ENCODE data around the gene CDK11A.
"Not testable (repeated sequence)": the region's sequence is repeated elsewhere in the genome, so short reads cannot be mapped to it uniquely, and the experiment has no call there.

CDK11A gene

GRCh38 chr1:1748686-1749321 is 24.6 kb upstream of the CDK11A start:
- TF ChIP-seq NFRKB (IDR thresholded peaks at IDR 0.05) (no peak), PKNOX1 (IDR thresholded peaks at IDR 0.05) (no peak), ELF4 (IDR thresholded peaks at IDR 0.05) (no peak), FOXA1 (IDR thresholded peaks at IDR 0.05) (no peak), ZNF384 (IDR thresholded peaks at IDR 0.05) (no peak), FOXK2 (IDR thresholded peaks at IDR 0.05) (no peak), SP1 (IDR thresholded peaks at IDR 0.05) (no peak), L3MBTL2 (conservative IDR thresholded peaks at IDR 0.05) (no peak), TARDBP (IDR thresholded peaks at IDR 0.05) (no peak), FOXM1 (IDR thresholded peaks at IDR 0.05; ENCODE audit: borderline replicate concordance) (no peak), LEF1 (IDR thresholded peaks at IDR 0.05; ENCODE audit: borderline replicate concordance) (no peak), BHLHE40 (IDR thresholded peaks at IDR 0.05; ENCODE audit: borderline replicate concordance) (no peak), SUZ12 (IDR thresholded peaks at IDR 0.05) (no peak), CTBP1 (IDR thresholded peaks at IDR 0.05; ENCODE audit: borderline replicate concordance) (no peak), ARNT (IDR thresholded peaks at IDR 0.05) (no peak)
- DNase-seq (ENCODE audit: extremely low spot score): no peak
- ChIA-PET CTCF (no interaction called here), POLR2A (no interaction called here)

GRCh38 chr1:1746566-1746909 is 22.4 kb upstream of the CDK11A start:
- POLR2A ChIA-PET; CTCF ChIA-PET; DNase-seq (ENCODE audit: extremely low spot score): not testable (repeated sequence)

GRCh38 chr1:1745651-1746565 is 21.8 kb upstream of the CDK11A start:
- DNase-seq (ENCODE audit: extremely low spot score); POLR2A ChIA-PET: not testable (repeated sequence)

DNA sequence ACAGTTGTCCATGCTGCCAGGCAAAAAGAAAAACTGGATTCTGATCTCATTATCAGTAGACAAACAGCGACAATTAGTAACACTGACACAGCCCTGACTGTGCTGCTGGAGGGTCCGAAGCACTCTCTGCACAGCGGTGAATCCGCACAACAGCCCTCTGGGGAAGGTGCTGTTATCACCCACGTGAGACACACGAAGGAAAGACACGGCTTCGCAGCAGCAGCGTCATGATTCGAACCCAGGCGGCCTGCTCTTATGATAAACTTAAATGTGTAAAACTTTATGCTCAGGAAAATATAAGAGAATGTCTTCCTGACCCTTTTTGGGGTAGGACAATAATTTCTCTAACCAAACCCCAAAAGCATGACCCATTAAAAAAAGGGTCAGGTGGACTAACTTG is 18.4 kb upstream of the CDK11A start:
- POLR2A ChIA-PET; CTCF ChIA-PET; DNase-seq (ENCODE audit: extremely low spot score): not testable (repeated sequence)

More at GRCh38 chr1:1745651-1746565, 21.8 kb upstream of the CDK11A start:
- CTCF ChIA-PET: not testable (repeated sequence)

GRCh38 chr1:1741013-1741412 is 16.9 kb upstream of the CDK11A start:
- DNase-seq (ENCODE audit: extremely low spot score); CTCF ChIA-PET; POLR2A ChIA-PET: not testable (repeated sequence)

GRCh38 chr1:1738799-1739337 is 14.7 kb upstream of the CDK11A start:
- DNase-seq (ENCODE audit: extremely low spot score); CTCF ChIA-PET; POLR2A ChIA-PET: not testable (repeated sequence)

GRCh38 chr1:1737675-1738590 is 13.8 kb upstream of the CDK11A start:
- CTCF ChIA-PET; DNase-seq (ENCODE audit: extremely low spot score); POLR2A ChIA-PET: not testable (repeated sequence)

DNA sequence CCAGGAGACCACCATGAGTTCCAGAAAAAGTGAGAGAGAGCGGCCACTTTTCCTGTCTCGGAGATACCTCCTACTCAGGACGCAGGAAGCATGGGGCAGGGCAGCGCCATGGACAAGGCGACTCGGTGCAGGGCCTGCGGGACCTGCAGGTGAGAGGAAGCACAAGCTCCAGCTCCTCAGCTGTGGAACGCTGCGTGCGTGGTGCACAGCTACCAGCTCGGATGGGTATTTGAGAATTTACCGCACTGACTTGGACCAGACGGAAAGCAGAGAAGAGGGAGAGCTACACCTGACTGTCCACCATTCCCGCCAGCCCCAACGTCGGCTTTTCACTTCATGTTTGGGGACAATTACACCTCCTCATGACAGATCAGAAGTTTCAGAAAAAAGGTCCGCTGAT is 8.2 kb upstream of the CDK11A start:
- POLR2A ChIA-PET: no interaction called here
- CTCF ChIA-PET: no interaction called here
- DNase-seq (ENCODE audit: extremely low spot score): no peak
- TF ChIP-seq ELF4 (IDR thresholded peaks at IDR 0.05): no peak

DNA sequence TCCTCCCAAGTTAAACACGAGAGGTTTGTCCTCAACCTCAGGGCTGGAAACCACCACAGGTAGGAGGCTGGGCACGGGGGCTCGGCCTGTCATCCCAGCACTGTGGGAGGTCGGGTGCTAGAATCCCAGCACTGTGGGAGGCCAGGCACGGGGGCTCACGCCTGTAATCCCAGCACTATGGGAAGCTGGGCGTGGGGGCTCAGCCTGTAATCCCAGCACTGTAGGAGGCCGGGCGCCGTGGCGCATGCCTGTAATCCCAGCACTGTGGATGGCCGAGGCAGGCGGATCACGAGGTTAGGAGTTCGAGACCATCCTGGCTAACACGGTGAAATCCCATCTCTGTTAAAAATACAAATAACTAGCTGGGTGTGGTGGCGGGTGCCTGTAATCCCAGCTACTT is 6.7 kb upstream of the CDK11A start:
- TF ChIP-seq L3MBTL2 (conservative IDR thresholded peaks at IDR 0.05) (no peak), SUZ12 (IDR thresholded peaks at IDR 0.05) (no peak), SP1 (IDR thresholded peaks at IDR 0.05) (no peak), ARNT (IDR thresholded peaks at IDR 0.05) (no peak), FOXA1 (IDR thresholded peaks at IDR 0.05) (no peak), LEF1 (IDR thresholded peaks at IDR 0.05; ENCODE audit: borderline replicate concordance) (no peak), BHLHE40 (IDR thresholded peaks at IDR 0.05; ENCODE audit: borderline replicate concordance) (no peak), PKNOX1 (IDR thresholded peaks at IDR 0.05) (no peak), FOXK2 (IDR thresholded peaks at IDR 0.05) (no peak), TARDBP (IDR thresholded peaks at IDR 0.05) (no peak), CTBP1 (IDR thresholded peaks at IDR 0.05; ENCODE audit: borderline replicate concordance) (no peak), ELF4 (IDR thresholded peaks at IDR 0.05) (no peak), HDGF (IDR thresholded peaks at IDR 0.05; ENCODE audit: borderline replicate concordance) (no peak), ZNF384 (IDR thresholded peaks at IDR 0.05) (no peak), NFRKB (IDR thresholded peaks at IDR 0.05) (no peak)
- ChIA-PET POLR2A (no interaction called here), CTCF (no interaction called here)
- DNase-seq (ENCODE audit: extremely low spot score): no peak

- DNase-seq (ENCODE audit: extremely low spot score); CTCF ChIA-PET; POLR2A ChIA-PET: not testable (repeated sequence)
These were observed 6.1 kb upstream of the CDK11A start for GRCh38 chr1:1730230-1730629.

DNA sequence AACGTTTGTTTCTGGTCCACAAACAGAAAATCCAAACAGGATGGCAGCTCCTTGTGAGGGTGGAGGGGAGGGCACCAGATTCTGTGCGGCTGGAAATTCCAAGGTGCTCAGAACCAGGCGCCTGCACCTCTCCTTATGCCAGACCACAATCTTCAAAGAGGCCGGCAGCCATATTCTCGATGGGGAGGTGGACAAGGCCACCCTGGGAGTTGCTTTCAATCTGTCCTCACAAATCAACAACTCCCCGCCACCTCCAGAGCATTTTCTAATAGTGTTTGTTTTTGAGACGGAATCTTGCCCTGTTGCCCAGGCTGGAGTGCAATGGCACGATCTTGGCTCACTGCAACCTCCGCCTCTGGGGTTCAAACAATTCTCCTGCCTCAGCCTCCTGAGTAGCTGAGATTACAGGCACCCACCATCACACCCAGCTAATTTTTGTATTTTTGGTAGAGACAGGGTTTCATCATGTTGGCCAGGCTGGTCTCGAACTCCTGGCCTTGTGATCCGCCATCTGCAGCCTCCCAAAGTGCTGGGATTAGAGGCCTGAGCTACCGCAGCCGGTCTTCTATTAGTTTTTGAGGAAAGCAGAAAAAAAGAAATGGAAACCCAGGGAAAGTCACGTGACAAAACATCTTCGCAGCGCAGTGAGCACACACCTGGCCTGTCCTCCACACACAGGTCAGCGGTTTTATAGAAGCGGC is 5.1 kb upstream of the CDK11A start:
- CTCF ChIA-PET; POLR2A ChIA-PET; DNase-seq (ENCODE audit: extremely low spot score): not testable (repeated sequence)
